Liver (tissue), 9 donors: ENCODE results near the gene CHIT1. TPM values are rescaled to one million over a fixed set of nuclear protein-coding genes. Genes with fewer than 3 reads are reported as not detected.

Source experiments
- DNase-seq: peaks from one replicate; pipeline ENCODE4 v3.0.0-alpha.2; 2017; ENCODE audit warnings: low spot score
- H3K27ac ChIP-seq, 2 donors: one replicate each; pipeline ENCODE4 v1.7.0; 2013; ENCODE audit warnings: inconsistent platforms in 2 of 2, low read length in 2 of 2, control low read depth in 1 of 2, low read depth in 1 of 2, mild to moderate bottlenecking in 1 of 2
- H3K27me3 ChIP-seq, 4 donors: one replicate each; pipeline versions ENCODE4 v1.6.1 to v1.7.0; 2013; ENCODE audit warnings: low read length in 3 of 4, inconsistent platforms in 1 of 4, mild to moderate bottlenecking in 1 of 4, moderate library complexity in 1 of 4; ENCODE audit not compliant: control insufficient read depth in 4 of 4, insufficient read depth in 4 of 4
- H3K36me3 ChIP-seq, 4 donors: one replicate each; pipeline versions ENCODE4 v1.6.1 to v1.7.0; 2013; ENCODE audit warnings: low read length in 3 of 4, mild to moderate bottlenecking in 3 of 4, low read depth in 1 of 4, moderate library complexity in 1 of 4; ENCODE audit not compliant: control insufficient read depth in 4 of 4, insufficient read depth in 3 of 4
- H3K4me1 ChIP-seq, 4 donors: one replicate each; pipeline versions ENCODE4 v1.6.1 to v1.7.0; 2013; ENCODE audit warnings: low read length in 3 of 4, mild to moderate bottlenecking in 3 of 4, moderate library complexity in 1 of 4; ENCODE audit not compliant: control insufficient read depth in 4 of 4, insufficient read depth in 4 of 4
- H3K4me3 ChIP-seq, 3 donors: one replicate each; pipeline versions ENCODE4 v1.6.1 to v1.7.0; 2013; ENCODE audit warnings: low read length in 3 of 3, control low read depth in 1 of 3, low read depth in 1 of 3, mild to moderate bottlenecking in 1 of 3
- H3K9ac ChIP-seq, 2 donors: one replicate each; pipeline ENCODE4 v1.7.0; 2013; ENCODE audit warnings: low read length in 2 of 2, mild to moderate bottlenecking in 2 of 2, moderate library complexity in 2 of 2, control low read depth in 1 of 2, low read depth in 1 of 2
- H3K9me3 ChIP-seq, 4 donors: one replicate each; pipeline versions ENCODE4 v1.6.1 to v1.7.0; 2013; ENCODE audit warnings: low read length in 3 of 4; ENCODE audit not compliant: control insufficient read depth in 4 of 4
- EGR1 ChIP-seq, 2 donors: IDR thresholded peaks; 2 replicates each; pipeline ENCODE4 v1.6.1; 2016 to 2018; ENCODE audit warnings: antibody characterized with exemption in 2 of 2, low read depth in 2 of 2
- FOXA2 ChIP-seq: IDR thresholded peaks from 2 replicates; pipeline ENCODE4 v1.6.1; 2016; ENCODE audit warnings: antibody characterized with exemption
- GABPA ChIP-seq, 2 donors: IDR thresholded peaks in 1 of 2; conservative IDR thresholded peaks in 1 of 2; 2 replicates each; pipeline ENCODE4 v1.6.1; 2016; ENCODE audit warnings: antibody characterized with exemption in 2 of 2, mild to moderate bottlenecking in 1 of 2, moderate library complexity in 1 of 2
- HNF4A ChIP-seq, 2 donors: conservative IDR thresholded peaks; 2 replicates each; pipeline ENCODE4 v1.6.1; 2016; ENCODE audit warnings: antibody characterized with exemption in 2 of 2, mild to moderate bottlenecking in 2 of 2
- NR2F2 ChIP-seq: IDR thresholded peaks from 2 replicates; pipeline ENCODE4 v1.6.1; 2016; ENCODE audit warnings: antibody characterized with exemption
- RXRA ChIP-seq, 2 donors: IDR thresholded peaks; 2 replicates each; pipeline ENCODE4 v1.6.1; 2017 to 2018; ENCODE audit warnings: antibody characterized with exemption in 2 of 2, mild to moderate bottlenecking in 1 of 2
- SP1 ChIP-seq: IDR thresholded peaks from 2 replicates; pipeline ENCODE4 v1.6.1; 2018; ENCODE audit warnings: antibody characterized with exemption, mild to moderate bottlenecking
- TAF1 ChIP-seq: conservative IDR thresholded peaks from 2 replicates; pipeline ENCODE4 v1.6.1; 2016; ENCODE audit warnings: antibody characterized with exemption, mild to moderate bottlenecking
- YY1 ChIP-seq: IDR thresholded peaks from 2 replicates; pipeline ENCODE4 v1.6.1; 2016; ENCODE audit warnings: antibody characterized with exemption, mild to moderate bottlenecking
- WGBS: extraction: QIAGEN DNeasy Blood & Tissue Kit; methylation state at CpG from one replicate; pipeline ENCODE4 v1.1.7; 2013; 5-methylcytosine and 5-hydroxymethylcytosine counted together
- polyA plus RNA-seq, 2 donors: library from polyadenylated mRNA; stranded (reverse) in 1 of 2; unstranded in 1 of 2; fragments of 200-250 nt in 1 of 2; fragments of >200 nt in 1 of 2; fragmentation: Nextera tagmentation in 1 of 2; extraction: Ambion mirVana in 1 of 2; gene quantifications; one replicate each; pipeline versions ENCODE4 v1.2.1 to v1.2.3, GENCODE V29; 2013 to 2015
- total RNA-seq, 2 donors: library from RNA; depleted of rRNA; stranded (reverse); fragments of >200 nt; gene quantifications; one replicate each; pipeline ENCODE4 v1.2.3, GENCODE V29; 2014
- TF ChIP-seq, protein P1 (sequence below): IDR thresholded peaks from 2 replicates; pipeline ENCODE4 v1.6.1; 2016; ENCODE audit warnings: antibody characterized with exemption, mild to moderate bottlenecking
- donor health status: healthy.
- donor health status: healthy.
- donor health status: healthy.
- donor health status: healthy.
- donor health status: healthy.

The CHIT1 gene
- total and polyA plus RNA-seq, 4 donors = under 0.01 to 0.07 TPM; not detected in 2

DNA sequence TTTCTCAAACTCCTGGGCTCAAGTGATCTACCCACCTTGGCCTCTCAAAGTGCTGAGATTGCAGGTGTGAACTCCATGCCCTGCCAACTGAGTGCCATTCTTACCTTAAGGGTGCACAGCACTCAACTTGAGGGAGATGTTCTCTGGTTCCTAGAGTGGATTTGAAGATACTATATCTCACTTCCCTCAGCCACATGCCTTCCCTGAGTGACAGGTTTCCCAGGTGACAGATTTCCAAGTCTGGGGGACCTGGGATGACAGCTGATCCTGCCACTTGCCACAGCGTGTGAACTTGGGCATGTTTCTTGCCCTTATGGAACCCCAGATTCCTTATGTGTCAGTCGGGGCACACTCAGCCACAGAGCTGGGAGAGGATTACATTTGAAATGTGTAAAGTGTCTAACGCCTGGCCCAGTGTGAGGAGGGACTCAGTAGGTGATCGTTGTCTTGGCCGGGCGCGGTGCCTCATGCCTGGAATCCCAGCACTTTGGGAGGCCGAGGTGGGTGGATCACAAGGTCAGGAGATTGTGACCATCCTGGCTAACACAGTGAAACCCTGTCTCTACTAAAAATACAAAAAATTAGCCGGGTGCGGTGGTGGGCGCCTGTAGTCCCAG, 46.3 kb upstream of the CHIT1 start:
- no peak for TF ChIP-seq GABPA (IDR thresholded peaks at IDR 0.05 in 1 of 2, conservative IDR thresholded peaks at IDR 0.05 in 1 of 2)
- peaks cover 0 to 13% (median 0%) of the 10 kb centered on the region in 4 donors for H3K4me1 ChIP-seq
- H3K36me3 ChIP-seq = no peaks in the 10 kb centered on the region
- WGBS = 92% methylated on average over 11 of the region's 11 CpGs
- no peaks in the 10 kb centered on the region for H3K9me3 ChIP-seq
- H3K27me3 ChIP-seq = no peaks in the 10 kb centered on the region
- no peak for DNase-seq
- H3K9ac ChIP-seq = no peak overlapping the region
- H3K4me3 ChIP-seq = no peak overlapping the region
- H3K27ac ChIP-seq = no peak overlapping the region

DNA sequence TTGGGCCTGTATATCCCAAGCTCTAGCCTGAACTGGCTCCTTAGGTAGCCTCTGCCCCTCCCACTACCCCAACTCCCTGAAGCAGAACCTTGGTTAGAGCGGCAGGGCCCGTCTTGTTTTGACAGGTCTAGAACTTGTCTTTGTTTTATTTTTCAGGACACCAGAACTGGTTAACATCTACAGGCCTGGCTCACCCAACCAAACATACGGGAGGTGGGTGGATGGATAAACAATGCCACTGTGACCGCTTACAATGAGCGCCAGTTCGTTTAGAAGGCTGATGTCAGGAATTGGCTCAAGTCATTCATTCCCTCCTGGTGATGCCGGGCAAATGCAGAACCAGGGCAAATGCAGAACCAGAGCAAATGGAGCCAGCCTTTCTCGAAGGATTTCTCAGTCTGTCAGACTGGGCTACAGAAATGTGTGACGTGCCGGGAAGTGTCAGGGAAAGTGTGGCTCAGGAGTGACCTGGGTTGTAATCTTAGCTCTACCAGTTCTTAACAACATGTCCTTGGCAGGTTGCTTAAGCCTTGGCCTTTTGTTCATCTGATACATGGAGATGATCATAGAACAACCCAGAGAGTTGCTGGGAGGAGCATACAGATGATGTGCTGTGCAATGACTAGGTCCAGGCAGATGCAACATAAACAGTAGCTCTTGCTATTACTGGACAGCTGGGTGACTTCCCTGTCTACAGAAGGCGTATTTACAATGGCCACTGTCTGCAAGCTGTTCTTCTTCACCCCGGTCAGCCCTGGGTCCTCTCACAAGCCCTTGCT, 45.3 kb upstream of the CHIT1 start:
- Histone ChIP-seq H3K27ac (no peak overlapping the region), H3K4me1 (peaks cover 0 to 13% (median 0%) of the 10 kb centered on the region in 4 donors), H3K27me3 (no peaks in the 10 kb centered on the region), H3K36me3 (no peaks in the 10 kb centered on the region), H3K9ac (no peak overlapping the region), H3K4me3 (no peak overlapping the region), H3K9me3 (no peaks in the 10 kb centered on the region)
- WGBS = 88% methylated on average over 12 of the region's 12 CpGs
- TF ChIP-seq, protein P1, sequence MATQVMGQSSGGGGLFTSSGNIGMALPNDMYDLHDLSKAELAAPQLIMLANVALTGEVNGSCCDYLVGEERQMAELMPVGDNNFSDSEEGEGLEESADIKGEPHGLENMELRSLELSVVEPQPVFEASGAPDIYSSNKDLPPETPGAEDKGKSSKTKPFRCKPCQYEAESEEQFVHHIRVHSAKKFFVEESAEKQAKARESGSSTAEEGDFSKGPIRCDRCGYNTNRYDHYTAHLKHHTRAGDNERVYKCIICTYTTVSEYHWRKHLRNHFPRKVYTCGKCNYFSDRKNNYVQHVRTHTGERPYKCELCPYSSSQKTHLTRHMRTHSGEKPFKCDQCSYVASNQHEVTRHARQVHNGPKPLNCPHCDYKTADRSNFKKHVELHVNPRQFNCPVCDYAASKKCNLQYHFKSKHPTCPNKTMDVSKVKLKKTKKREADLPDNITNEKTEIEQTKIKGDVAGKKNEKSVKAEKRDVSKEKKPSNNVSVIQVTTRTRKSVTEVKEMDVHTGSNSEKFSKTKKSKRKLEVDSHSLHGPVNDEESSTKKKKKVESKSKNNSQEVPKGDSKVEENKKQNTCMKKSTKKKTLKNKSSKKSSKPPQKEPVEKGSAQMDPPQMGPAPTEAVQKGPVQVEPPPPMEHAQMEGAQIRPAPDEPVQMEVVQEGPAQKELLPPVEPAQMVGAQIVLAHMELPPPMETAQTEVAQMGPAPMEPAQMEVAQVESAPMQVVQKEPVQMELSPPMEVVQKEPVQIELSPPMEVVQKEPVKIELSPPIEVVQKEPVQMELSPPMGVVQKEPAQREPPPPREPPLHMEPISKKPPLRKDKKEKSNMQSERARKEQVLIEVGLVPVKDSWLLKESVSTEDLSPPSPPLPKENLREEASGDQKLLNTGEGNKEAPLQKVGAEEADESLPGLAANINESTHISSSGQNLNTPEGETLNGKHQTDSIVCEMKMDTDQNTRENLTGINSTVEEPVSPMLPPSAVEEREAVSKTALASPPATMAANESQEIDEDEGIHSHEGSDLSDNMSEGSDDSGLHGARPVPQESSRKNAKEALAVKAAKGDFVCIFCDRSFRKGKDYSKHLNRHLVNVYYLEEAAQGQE = no peak
- TF ChIP-seq GABPA (IDR thresholded peaks at IDR 0.05 in 1 of 2, conservative IDR thresholded peaks at IDR 0.05 in 1 of 2) = no peak
- TF ChIP-seq SP1 = peak; percentile 7
- TF ChIP-seq TAF1 = no peak
- no peak for TF ChIP-seq YY1
- TF ChIP-seq NR2F2 = peak; percentile 47
- no peak for DNase-seq

DNA sequence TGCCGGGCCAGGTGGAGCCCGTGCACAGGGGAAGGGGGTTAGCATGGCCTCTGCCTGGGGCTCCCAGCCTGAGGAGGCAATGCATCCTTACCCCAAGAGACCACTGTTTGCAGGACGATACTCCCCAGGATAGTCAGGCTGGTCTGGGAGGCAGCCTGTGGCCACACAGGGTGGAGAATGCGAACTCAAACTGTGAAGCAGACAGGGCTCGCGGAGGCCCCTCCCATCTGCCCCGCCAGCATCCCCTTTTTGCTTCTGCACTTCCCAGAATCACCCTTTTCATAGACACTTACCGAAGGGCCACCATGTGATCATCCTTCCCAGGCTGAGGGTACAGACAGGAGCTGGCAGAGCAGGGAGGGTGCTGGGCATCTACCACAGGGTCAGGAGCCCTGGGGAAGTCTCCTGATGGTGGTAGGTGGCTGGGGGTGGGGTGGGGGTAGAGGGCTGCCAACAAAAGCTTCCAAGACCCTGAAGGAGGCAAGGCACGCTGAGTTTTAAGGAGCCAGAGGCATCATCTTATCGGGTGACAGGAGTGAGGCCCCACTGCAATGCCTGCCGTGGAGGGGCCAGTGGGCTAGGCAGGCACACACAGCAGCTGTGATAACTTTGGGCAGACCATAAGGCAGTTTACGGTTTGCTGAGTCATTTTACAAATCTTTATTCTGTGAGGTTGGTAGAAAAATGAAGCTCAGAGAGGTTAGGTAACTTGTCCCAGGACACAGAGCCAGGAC, 44.6 kb upstream of the CHIT1 start:
- no peak overlapping the region for H3K9ac ChIP-seq
- peak overlapping the region in 1 of 3 donors; percentile 47 for H3K4me3 ChIP-seq
- no peaks in the 10 kb centered on the region for H3K36me3 ChIP-seq
- H3K4me1 ChIP-seq = peaks cover 0 to 13% (median 0%) of the 10 kb centered on the region in 4 donors
- no peaks in the 10 kb centered on the region for H3K27me3 ChIP-seq
- no peaks in the 10 kb centered on the region for H3K9me3 ChIP-seq
- H3K27ac ChIP-seq = peak overlapping the region in 1 of 2 donors; percentile 53
- TF ChIP-seq SP1 = no peak
- TF ChIP-seq RXRA (IDR thresholded peaks at IDR 0.05) = no peak
- no peak for TF ChIP-seq HNF4A (conservative IDR thresholded peaks at IDR 0.05)
- no peak for TF ChIP-seq FOXA2
- TF ChIP-seq EGR1 (IDR thresholded peaks at IDR 0.05; ENCODE audit: low read depth in 2 of 2) = no peak
- no peak for TF ChIP-seq YY1
- no peak for TF ChIP-seq TAF1
- DNase-seq = no peak
- WGBS = 83% methylated on average over 12 of the region's 12 CpGs
